ENCODE results near the gene ANO9. TPM values are rescaled to one million over a fixed set of nuclear protein-coding genes. Genes with fewer than 3 reads are reported as not detected.

Gene ANO9
- total and polyA plus RNA-seq, 4 donors: 0.20 to 0.75 (median 0.40) TPM

GRCh38 chr11:474914-475506 is 33.2 kb upstream of the ANO9 start:
- 98% methylated on average over 48 of the region's 48 CpGs for whole genome bisulfite sequencing
- Histone ChIP-seq H3K27me3 (ENCODE audit: control insufficient read depth in 4 of 4, insufficient read depth in 4 of 4, low read length in 3 of 4) (no peaks in the 10 kb centered on the region), H3K27ac (ENCODE audit: low read depth in 1 of 2, low read length in 2 of 2) (no peak overlapping the region), H3K9me3 (ENCODE audit: control insufficient read depth in 4 of 4, low read length in 3 of 4) (no peaks in the 10 kb centered on the region), H3K9ac (ENCODE audit: low read depth in 1 of 2, low read length in 2 of 2) (no peak overlapping the region), H3K36me3 (ENCODE audit: control insufficient read depth in 4 of 4, insufficient read depth in 3 of 4, low read depth in 1 of 4, low read length in 3 of 4) (no peaks in the 10 kb centered on the region), H3K4me3 (ENCODE audit: low read depth in 1 of 3, low read length in 3 of 3) (no peak overlapping the region), H3K4me1 (ENCODE audit: control insufficient read depth in 4 of 4, insufficient read depth in 4 of 4, low read length in 3 of 4) (peaks cover 2 to 3% (median 3%) of the 10 kb centered on the region in 4 donors)
- no peak for DNase-seq (ENCODE audit: low spot score)
- TF ChIP-seq GABPA (IDR thresholded peaks at IDR 0.05 in 1 of 2, conservative IDR thresholded peaks at IDR 0.05 in 1 of 2) (no peak), HNF4G (IDR thresholded peaks at IDR 0.05) (no peak), RXRA (IDR thresholded peaks at IDR 0.05) (no peak), JUND (IDR thresholded peaks at IDR 0.05) (no peak), NR2F2 (IDR thresholded peaks at IDR 0.05) (no peak), MAX (IDR thresholded peaks at IDR 0.05) (no peak), RAD21 (IDR thresholded peaks at IDR 0.05) (no peak), HNF4A (conservative IDR thresholded peaks at IDR 0.05) (no peak), FOXA1 (IDR thresholded peaks at IDR 0.05) (no peak), TAF1 (conservative IDR thresholded peaks at IDR 0.05) (no peak), ZBTB33 (IDR thresholded peaks at IDR 0.05) (no peak), YY1 (IDR thresholded peaks at IDR 0.05) (no peak), SP1 (IDR thresholded peaks at IDR 0.05) (no peak), REST (IDR thresholded peaks at IDR 0.05) (no peak), FOXA2 (IDR thresholded peaks at IDR 0.05) (no peak), EGR1 (IDR thresholded peaks at IDR 0.05; ENCODE audit: low read depth in 2 of 2) (no peak)
- TF ChIP-seq, protein P1, sequence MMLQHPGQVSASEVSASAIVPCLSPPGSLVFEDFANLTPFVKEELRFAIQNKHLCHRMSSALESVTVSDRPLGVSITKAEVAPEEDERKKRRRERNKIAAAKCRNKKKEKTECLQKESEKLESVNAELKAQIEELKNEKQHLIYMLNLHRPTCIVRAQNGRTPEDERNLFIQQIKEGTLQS (IDR thresholded peaks at IDR 0.05): no peak
- TF ChIP-seq, protein P2, sequence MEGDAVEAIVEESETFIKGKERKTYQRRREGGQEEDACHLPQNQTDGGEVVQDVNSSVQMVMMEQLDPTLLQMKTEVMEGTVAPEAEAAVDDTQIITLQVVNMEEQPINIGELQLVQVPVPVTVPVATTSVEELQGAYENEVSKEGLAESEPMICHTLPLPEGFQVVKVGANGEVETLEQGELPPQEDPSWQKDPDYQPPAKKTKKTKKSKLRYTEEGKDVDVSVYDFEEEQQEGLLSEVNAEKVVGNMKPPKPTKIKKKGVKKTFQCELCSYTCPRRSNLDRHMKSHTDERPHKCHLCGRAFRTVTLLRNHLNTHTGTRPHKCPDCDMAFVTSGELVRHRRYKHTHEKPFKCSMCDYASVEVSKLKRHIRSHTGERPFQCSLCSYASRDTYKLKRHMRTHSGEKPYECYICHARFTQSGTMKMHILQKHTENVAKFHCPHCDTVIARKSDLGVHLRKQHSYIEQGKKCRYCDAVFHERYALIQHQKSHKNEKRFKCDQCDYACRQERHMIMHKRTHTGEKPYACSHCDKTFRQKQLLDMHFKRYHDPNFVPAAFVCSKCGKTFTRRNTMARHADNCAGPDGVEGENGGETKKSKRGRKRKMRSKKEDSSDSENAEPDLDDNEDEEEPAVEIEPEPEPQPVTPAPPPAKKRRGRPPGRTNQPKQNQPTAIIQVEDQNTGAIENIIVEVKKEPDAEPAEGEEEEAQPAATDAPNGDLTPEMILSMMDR (IDR thresholded peaks at IDR 0.05; ENCODE audit: low read depth, low read length, missing input control): no peak

Measured in liver (tissue), 9 donors.